PC-9 (cell line): ENCODE measurements around the gene RAB10. TPM values are rescaled to one million over a fixed set of nuclear protein-coding genes. Genes with fewer than 3 reads are reported as not detected.

Source experiments
- BruUV-seq: library from RNA; stranded (reverse); fragments of 400-500 nt; replicated peaks from 2 replicates; lab custom pipeline; 2021; lab: Mats Ljungman, UMichigan
- CTCF ChIA-PET: fragments of 300-600 bp; sonication (Branson Sonifier 250); formaldehyde crosslinking; loops from one replicate; lab custom pipeline; 2022; ENCODE audit warnings: antibody characterized with exemption; lab: Charles Lee
- POLR2A ChIA-PET: fragments of 300-600 bp; sonication (Branson Sonifier 250); formaldehyde crosslinking; loops from one replicate; lab custom pipeline; 2022; ENCODE audit warnings: antibody characterized with exemption; ENCODE audit not compliant: unreplicated experiment; lab: Charles Lee
- DNase-seq, 2 experiments: peaks; one replicate each; pipeline versions ENCODE4 v3.0.0 to v3.0.0-alpha.2; 2015 to 2022; ENCODE audit warnings: mixed read lengths in 1 of 2
- H2AFZ ChIP-seq: fragments of 200-600 bp; sonication (generic); 2 replicates; pipeline ENCODE4 v1.8.1; 2017; ENCODE audit warnings: antibody characterized with exemption
- H3F3A ChIP-seq: fragments of 200-600 bp; sonication (generic); 2 replicates; pipeline ENCODE4 v1.8.1; 2017; ENCODE audit warnings: antibody characterized with exemption, mild to moderate bottlenecking, low read depth; ENCODE audit not compliant: insufficient read depth
- H3K27ac ChIP-seq: fragments of 200-600 bp; sonication (generic); 2 replicates; pipeline ENCODE4 v1.6.1; 2016; ENCODE audit warnings: mixed run types
- H3K27me3 ChIP-seq: fragments of 200-600 bp; sonication (generic); 2 replicates; pipeline ENCODE4 v1.6.1; 2016; ENCODE audit warnings: low read depth, mixed run types; ENCODE audit not compliant: insufficient read depth
- H3K36me3 ChIP-seq: fragments of 200-600 bp; sonication (generic); 2 replicates; pipeline ENCODE4 v1.6.1; 2016; ENCODE audit warnings: low read depth, mixed run types
- H3K4me1 ChIP-seq: fragments of 200-600 bp; sonication (generic); replicated peaks from 2 replicates; pipeline ENCODE4 v1.6.1; 2016; ENCODE audit warnings: mixed run types; ENCODE audit not compliant: insufficient read depth
- H3K4me2 ChIP-seq: fragments of 200-600 bp; sonication (generic); 2 replicates; pipeline ENCODE4 v1.6.1; 2017; ENCODE audit warnings: mixed run types
- H3K4me3 ChIP-seq: fragments of 200-600 bp; sonication (generic); 2 replicates; pipeline ENCODE4 v1.6.1; 2016; ENCODE audit warnings: mixed run types
- H3K79me2 ChIP-seq: fragments of 200-600 bp; sonication (generic); 2 replicates; pipeline ENCODE4 v1.6.1; 2017; ENCODE audit warnings: low read depth, mixed run types
- H3K9me2 ChIP-seq: fragments of 200-600 bp; sonication (generic); 2 replicates; pipeline ENCODE4 v1.8.1; 2017; ENCODE audit warnings: mild to moderate bottlenecking; ENCODE audit not compliant: insufficient read depth
- H3K9me3 ChIP-seq: fragments of 200-600 bp; sonication (generic); 2 replicates; pipeline ENCODE4 v1.8.1; 2016; ENCODE audit warnings: low read depth; ENCODE audit not compliant: insufficient read depth
- H4K20me1 ChIP-seq: fragments of 200-600 bp; sonication (generic); 2 replicates; pipeline ENCODE4 v1.8.1; 2017; ENCODE audit not compliant: insufficient read depth
- CTCF ChIP-seq: fragments of 200-600 bp; sonication (generic); conservative IDR thresholded peaks from 2 replicates; pipeline ENCODE4 v1.6.1; 2017; ENCODE audit warnings: mixed run types, antibody characterized with exemption, mild to moderate bottlenecking, moderate library complexity
- EZH2 ChIP-seq: fragments of 200-600 bp; sonication (generic); IDR thresholded peaks from 2 replicates; pipeline ENCODE4 v1.8.0; 2017; ENCODE audit warnings: antibody characterized with exemption, low read depth
- intact Hi-C: fragments of 100-400 bp; cut with micrococcal nuclease; formaldehyde crosslinking; loops from one replicate; pipeline ENCODE4 v1.10.0; 2022; ENCODE audit not compliant: unreplicated experiment
- total RNA-seq: library from RNA; stranded (reverse); gene quantifications from 2 replicates; pipeline ENCODE4 v1.2.3, GENCODE V29; 2021

RAB10 gene
- total RNA-seq, 1 experiment from 2014 or later, result 171 TPM

DNA sequence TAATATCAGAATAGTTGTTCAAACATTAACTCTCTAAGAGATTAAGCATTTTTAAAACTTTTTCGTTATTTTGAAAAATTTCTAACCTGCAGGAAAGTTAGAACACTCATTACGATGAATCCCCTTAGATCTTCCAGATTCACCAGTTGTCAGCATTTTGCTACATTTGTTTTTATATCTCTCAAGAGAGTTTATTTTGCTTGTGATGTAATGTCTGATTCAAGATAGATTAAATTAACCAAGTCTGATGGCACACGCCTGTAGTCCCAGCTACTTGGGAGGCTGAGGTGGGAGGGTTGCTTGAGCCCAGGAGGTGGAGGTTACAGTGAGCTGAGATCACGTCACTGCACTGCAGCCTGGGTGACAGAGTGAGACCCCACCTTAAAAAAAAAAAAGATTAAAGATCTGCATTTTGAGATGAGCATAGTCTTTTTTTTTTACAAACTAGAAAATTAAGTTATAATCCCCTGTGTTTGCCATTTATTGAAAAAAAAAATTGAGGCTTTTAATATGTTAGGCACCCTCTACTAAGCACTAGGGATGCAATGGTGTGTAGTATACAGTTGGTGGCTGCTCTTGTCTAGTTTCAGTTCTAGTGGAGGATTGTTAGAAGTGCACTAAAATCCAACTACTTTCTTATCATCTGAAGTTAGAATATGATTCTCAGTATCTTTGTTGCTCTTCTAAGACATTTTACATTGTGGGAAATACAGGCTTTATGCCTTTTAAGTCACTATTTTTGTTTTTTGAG, 20.9 kb downstream of the RAB10 start:
- H2AFZ ChIP-seq, result no peak overlapping the region
- H3K27ac ChIP-seq, result no peak overlapping the region
- peaks cover 100% of the 10 kb centered on the region for H3K79me2 ChIP-seq
- ChIA-PET POLR2A (no interaction called here), CTCF (no interaction called here)
- H3K9me3 ChIP-seq, result no peaks in the 10 kb centered on the region
- DNase-seq, result no peak
- H4K20me1 ChIP-seq, result peaks cover 96% of the 10 kb centered on the region
- H3K36me3 ChIP-seq, result peaks cover 9% of the 10 kb centered on the region; the same call in 1 of the 2 replicates
- no peaks in the 10 kb centered on the region for H3K27me3 ChIP-seq
- no peak overlapping the region for H3K4me3 ChIP-seq
- TF ChIP-seq CTCF (no peak), EZH2 (no peak)
- no peaks in the 10 kb centered on the region for H3K4me1 ChIP-seq
- H3F3A ChIP-seq, result peaks cover 42% of the 10 kb centered on the region
- no peaks in the 10 kb centered on the region for H3K9me2 ChIP-seq
- H3K4me2 ChIP-seq, result no peak overlapping the region
- intact Hi-C loops, result no loop called here
- no TSS peak for BruUV-seq

GRCh38 chr2:26058390-26058789, 24.5 kb downstream of the RAB10 start:
- H3K36me3 ChIP-seq, result peaks cover 12% of the 10 kb centered on the region
- TF ChIP-seq CTCF (no peak), EZH2 (no peak)

DNA sequence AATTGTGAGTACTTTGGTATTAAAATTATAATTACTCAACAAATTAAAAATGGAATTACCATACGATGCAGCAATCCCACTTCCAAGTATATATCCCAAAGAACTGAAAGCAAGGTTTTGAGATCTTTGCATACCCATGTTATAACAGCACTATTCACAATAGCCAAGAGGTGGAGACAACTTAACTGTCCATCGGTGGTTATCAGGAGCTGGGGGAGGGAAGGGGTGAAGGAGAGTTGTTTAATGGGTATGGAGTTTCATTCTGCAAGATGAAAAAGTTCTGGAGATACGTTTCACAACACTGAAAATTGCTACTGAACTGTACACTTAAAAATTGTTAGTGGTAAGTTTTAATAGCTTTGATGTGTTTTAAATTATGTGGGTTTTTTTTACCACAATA, 25.7 kb downstream of the RAB10 start:
- Histone ChIP-seq H3K4me3 (no peak overlapping the region), H3K27ac (no peak overlapping the region; the same call in 1 of the 2 replicates), H3K4me2 (no peak overlapping the region), H3K36me3 (peaks cover 12% of the 10 kb centered on the region), H3F3A (peaks cover 42% of the 10 kb centered on the region), H3K9me2 (no peaks in the 10 kb centered on the region), H3K79me2 (peaks cover 98% of the 10 kb centered on the region), H3K4me1 (no peaks in the 10 kb centered on the region), H3K9me3 (no peaks in the 10 kb centered on the region), H2AFZ (no peak overlapping the region), H4K20me1 (peaks cover 75% of the 10 kb centered on the region), H3K27me3 (no peaks in the 10 kb centered on the region)
- ChIA-PET POLR2A (interaction anchor here (0.6 kb wide), 1 partner anchor 727 kb away, joined by 3 read pairs; no protein-coding TSS in a partner anchor), CTCF (no interaction called here)
- DNase-seq, result no peak
- no TSS peak for BruUV-seq
- TF ChIP-seq EZH2, result no peak
- TF ChIP-seq CTCF, result no peak
- intact Hi-C loops, result no loop called here

More at GRCh38 chr2:26058390-26058789, 24.5 kb downstream of the RAB10 start:
- intact Hi-C loops, result no loop called here
- Histone ChIP-seq H3K79me2 (peaks cover 98% of the 10 kb centered on the region), H4K20me1 (peaks cover 87% of the 10 kb centered on the region), H3K4me2 (no peak overlapping the region), H3K4me1 (no peaks in the 10 kb centered on the region), H3F3A (peaks cover 46% of the 10 kb centered on the region), H3K27me3 (no peaks in the 10 kb centered on the region), H3K9me2 (no peaks in the 10 kb centered on the region), H3K9me3 (no peaks in the 10 kb centered on the region), H3K27ac (no peak overlapping the region), H3K4me3 (no peak overlapping the region), H2AFZ (no peak overlapping the region)
- no TSS peak for BruUV-seq
- POLR2A ChIA-PET, result no interaction called here
- no peak for DNase-seq
- CTCF ChIA-PET, result no interaction called here
